Testis (tissue), 2 donors: ENCODE results near the gene UNC13B.

ENCODE experiments used
- POLR2A ChIP-seq: fragments of 450-650 bp; IDR thresholded peaks from one replicate; pipeline ENCODE4 v1.6.1; 2017; ENCODE audit warnings: antibody characterized with exemption, mild to moderate bottlenecking, moderate library complexity
- TF ChIP-seq, protein P1 (sequence below), 3 experiments: fragments of 450-650 bp in 2 of 3; fragments of 200-600 bp in 1 of 3; sonication (generic) in 1 of 3; IDR thresholded peaks; one replicate each; pipeline ENCODE4 v1.5.1; 2016 to 2019; ENCODE audit warnings: antibody characterized with exemption in 3 of 3, mild to moderate bottlenecking in 2 of 3, moderate library complexity in 1 of 3

DNA sequence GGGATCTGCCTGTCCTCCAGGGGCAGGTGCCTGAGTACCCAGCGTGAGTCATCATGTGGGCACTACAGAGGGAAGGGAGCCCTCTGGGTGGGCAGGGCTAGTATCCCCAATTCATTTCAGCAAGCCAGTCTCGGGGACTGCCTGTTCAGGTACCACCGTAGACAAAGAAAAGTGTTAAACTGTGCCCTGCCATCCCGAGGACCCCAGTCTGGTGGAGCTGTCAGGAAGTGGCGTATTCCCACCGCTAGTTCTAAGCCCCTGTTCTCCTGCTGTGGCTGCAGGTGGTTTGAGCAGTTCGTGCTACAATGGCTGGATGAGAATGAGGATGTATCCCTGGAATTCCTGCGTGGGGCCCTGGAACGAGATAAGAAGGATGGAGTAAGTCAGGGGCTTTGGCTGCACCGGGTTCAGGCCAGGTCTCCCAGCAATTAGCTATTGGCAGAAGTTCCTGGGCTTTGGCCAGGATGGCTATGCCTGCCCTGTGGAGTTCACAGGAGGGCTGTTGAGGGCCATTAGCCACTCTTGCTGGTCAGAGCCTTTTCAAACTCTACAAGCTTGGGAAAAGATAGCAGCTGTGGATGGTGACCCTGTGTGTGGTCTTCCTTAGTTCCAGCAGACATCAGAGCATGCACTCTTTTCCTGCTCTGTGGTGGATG, 234.9 kb downstream of the UNC13B start:
- TF ChIP-seq, protein P1, sequence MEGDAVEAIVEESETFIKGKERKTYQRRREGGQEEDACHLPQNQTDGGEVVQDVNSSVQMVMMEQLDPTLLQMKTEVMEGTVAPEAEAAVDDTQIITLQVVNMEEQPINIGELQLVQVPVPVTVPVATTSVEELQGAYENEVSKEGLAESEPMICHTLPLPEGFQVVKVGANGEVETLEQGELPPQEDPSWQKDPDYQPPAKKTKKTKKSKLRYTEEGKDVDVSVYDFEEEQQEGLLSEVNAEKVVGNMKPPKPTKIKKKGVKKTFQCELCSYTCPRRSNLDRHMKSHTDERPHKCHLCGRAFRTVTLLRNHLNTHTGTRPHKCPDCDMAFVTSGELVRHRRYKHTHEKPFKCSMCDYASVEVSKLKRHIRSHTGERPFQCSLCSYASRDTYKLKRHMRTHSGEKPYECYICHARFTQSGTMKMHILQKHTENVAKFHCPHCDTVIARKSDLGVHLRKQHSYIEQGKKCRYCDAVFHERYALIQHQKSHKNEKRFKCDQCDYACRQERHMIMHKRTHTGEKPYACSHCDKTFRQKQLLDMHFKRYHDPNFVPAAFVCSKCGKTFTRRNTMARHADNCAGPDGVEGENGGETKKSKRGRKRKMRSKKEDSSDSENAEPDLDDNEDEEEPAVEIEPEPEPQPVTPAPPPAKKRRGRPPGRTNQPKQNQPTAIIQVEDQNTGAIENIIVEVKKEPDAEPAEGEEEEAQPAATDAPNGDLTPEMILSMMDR (IDR thresholded peaks at IDR 0.05): no peak
- TF ChIP-seq POLR2A: no peak
